Measurements from ENCODE around the gene PCDHGA1.
"Not testable (repeated sequence)": the region's sequence is repeated elsewhere in the genome, so short reads cannot be mapped to it uniquely, and the experiment has no call there.

Gene PCDHGA1

GRCh38 chr5:141330299-141331080 is at the start of gene PCDHGA1:
Gene PCDHGA1 (plus strand): TSS chr5:141330514.
- peak; percentile 35 for DNase-seq

GRCh38 chr5:141298376-141298775 is 31.9 kb upstream of the PCDHGA1 start:
- DNase-seq: no peak

- no peak for DNase-seq
Measured at GRCh38 chr5:141303756-141304155, 26.6 kb upstream of the PCDHGA1 start, which contains the start of gene SLC25A2. Gene SLC25A2 (minus strand): TSS chr5:141304049. CDS start chr5:141303865, 184 bp downstream.

GRCh38 chr5:141306630-141307029 is 23.7 kb upstream of the PCDHGA1 start:
- DNase-seq: no peak

GRCh38 chr5:141313711-141314110 is 16.6 kb upstream of the PCDHGA1 start:
- no peak for DNase-seq

- DNase-seq: not testable (repeated sequence)
Measured at GRCh38 chr5:141316963-141317362, 13.4 kb upstream of the PCDHGA1 start.

- no peak for DNase-seq
Measured at GRCh38 chr5:141319202-141319601, 11.1 kb upstream of the PCDHGA1 start.

GRCh38 chr5:141319699-141320098 is 10.6 kb upstream of the PCDHGA1 start:
- no peak for DNase-seq

GRCh38 chr5:141320225-141321169 is 9.8 kb upstream of the PCDHGA1 start, which contains the start of gene TAF7:
Gene TAF7 (minus strand): TSS chr5:141320784. CDS start chr5:141320044, 740 bp downstream.
- peak; percentile 93 for DNase-seq

- no peak for DNase-seq
Measured at GRCh38 chr5:141322261-141322660, 8.1 kb upstream of the PCDHGA1 start.

GRCh38 chr5:141326088-141326854 is 4.0 kb upstream of the PCDHGA1 start:
- peak; percentile 74 for DNase-seq

- no peak for DNase-seq
Measured at GRCh38 chr5:141328231-141328630, 2.1 kb upstream of the PCDHGA1 start.

- DNase-seq: not testable (repeated sequence)
Measured at GRCh38 chr5:141332571-141332970, 2.3 kb downstream of the PCDHGA1 start.

GRCh38 chr5:141338538-141339306 is 8.4 kb downstream of the PCDHGA1 start, which contains the start of gene PCDHGA2:
Gene PCDHGA2 (plus strand): TSS chr5:141338760.
- DNase-seq: peak; percentile 56

GRCh38 chr5:141340781-141341354 is 10.6 kb downstream of the PCDHGA1 start:
- DNase-seq: not testable (repeated sequence)

- no peak for DNase-seq
Measured at GRCh38 chr5:141342773-141343172, 12.5 kb downstream of the PCDHGA1 start.

- peak; percentile 60 for DNase-seq
Measured at GRCh38 chr5:141343242-141343952, 13.1 kb downstream of the PCDHGA1 start, which contains the start of gene PCDHGA3. Gene PCDHGA3 (plus strand): TSS chr5:141343829. CDS start chr5:141344034, 205 bp downstream.

GRCh38 chr5:141343953-141344463 is 13.7 kb downstream of the PCDHGA1 start:
- DNase-seq: no peak

- no peak for DNase-seq
Measured at GRCh38 chr5:141345327-141345726, 15.0 kb downstream of the PCDHGA1 start.

GRCh38 chr5:141346017-141346416 is 15.7 kb downstream of the PCDHGA1 start:
- DNase-seq: not testable (repeated sequence)
